Heart left ventricle (tissue), 13 donors: ENCODE measurements around the gene TMEM126B.

Experiments used
- POLR2A ChIP-seq, 2 donors: fragments of 450-650 bp; IDR thresholded peaks; one replicate each; pipeline ENCODE4 v1.6.1; 2017; ENCODE audit warnings: antibody characterized with exemption in 2 of 2, mild to moderate bottlenecking in 2 of 2, moderate library complexity in 2 of 2
- TF ChIP-seq, protein P1 (sequence below), 12 donors: fragments of 200-600 bp; sonication (generic) in 4 of 12; IDR thresholded peaks; one replicate each; pipeline versions ENCODE4 v1.5.0 to v1.8.0; 2018 to 2022; ENCODE audit warnings: antibody characterized with exemption in 12 of 12, mild to moderate bottlenecking in 5 of 12
- donor health status: ischemic (EF 13 %, LVEDD 7.1; RV severe dilation, severe dysfunction).
- donor health status: DM: no; HTN: yes; CAD: no.
- donor health status: DM: no; HTN: no; CAD: no.
- donor health status: ischemic (EF 25% LVEDD 6.9; RV normal size, moderate dysfunction).
- donor health status: ischemic (EF 25% LVEDD 5.7; RV mildly dilated, moderate dysfunction).
- donor health status: ischemic (EF 35%, LVEDD 5.7; RV mildly dilated, moderate dysfunction).
- donor health status: nonischemic (EF 11% LVEDD 7.7; RV severe dilation, severe dysfunction).
- donor health status: DM: yes; HTN: yes; CAD: no.
- donor health status: PGD.
- donor health status: ischemic (EF 29% LVEDD 5.4; RV normal size, mild dysfunction).
- donor health status: nonischemic (EF 23%, LVEDD 6.1; RV moderate dilation, normal function).

DNA sequence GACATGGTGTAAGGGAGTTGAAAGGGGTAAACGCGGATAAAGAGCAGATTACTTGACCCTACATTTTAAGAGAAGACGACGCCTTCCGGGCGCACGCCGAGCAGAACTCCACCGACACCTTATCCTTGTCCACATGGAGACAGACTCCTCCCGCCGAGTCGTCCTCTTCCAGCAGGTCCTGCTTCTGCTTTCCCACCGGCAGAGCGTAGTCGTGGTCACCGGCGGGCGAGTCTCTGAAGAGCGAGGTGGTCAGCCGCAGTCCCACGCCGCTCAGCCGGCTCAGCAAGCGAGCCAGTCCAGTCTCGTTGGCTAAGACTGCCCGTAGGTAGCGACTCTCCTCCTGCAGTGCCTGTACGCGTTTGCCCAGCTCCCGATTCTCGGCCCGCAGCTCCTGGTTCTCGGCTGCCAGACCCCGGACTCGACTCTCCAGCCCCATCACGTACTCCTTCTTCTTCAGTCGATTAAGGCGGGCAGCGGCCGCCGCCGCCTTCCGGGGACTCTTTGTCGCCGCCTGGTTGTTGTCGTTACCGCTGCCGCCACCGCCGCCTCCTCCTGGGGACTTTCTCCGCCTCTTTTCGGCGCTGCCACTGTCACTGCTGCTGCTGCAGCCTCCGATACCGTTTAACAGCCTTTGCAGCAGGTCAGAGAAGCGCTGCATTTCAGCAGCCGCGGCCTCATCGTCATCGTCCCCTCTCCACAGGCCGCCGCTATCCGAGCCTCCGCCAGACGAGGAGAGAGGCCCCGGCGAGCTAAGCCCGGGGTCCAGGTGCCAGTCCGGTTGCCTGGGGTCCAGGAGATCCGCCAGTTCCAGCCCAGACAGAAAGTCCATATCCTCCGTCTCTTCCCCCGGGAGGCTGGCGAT lies 35.6 kb downstream of the TMEM126B start:
- TF ChIP-seq, protein P1, sequence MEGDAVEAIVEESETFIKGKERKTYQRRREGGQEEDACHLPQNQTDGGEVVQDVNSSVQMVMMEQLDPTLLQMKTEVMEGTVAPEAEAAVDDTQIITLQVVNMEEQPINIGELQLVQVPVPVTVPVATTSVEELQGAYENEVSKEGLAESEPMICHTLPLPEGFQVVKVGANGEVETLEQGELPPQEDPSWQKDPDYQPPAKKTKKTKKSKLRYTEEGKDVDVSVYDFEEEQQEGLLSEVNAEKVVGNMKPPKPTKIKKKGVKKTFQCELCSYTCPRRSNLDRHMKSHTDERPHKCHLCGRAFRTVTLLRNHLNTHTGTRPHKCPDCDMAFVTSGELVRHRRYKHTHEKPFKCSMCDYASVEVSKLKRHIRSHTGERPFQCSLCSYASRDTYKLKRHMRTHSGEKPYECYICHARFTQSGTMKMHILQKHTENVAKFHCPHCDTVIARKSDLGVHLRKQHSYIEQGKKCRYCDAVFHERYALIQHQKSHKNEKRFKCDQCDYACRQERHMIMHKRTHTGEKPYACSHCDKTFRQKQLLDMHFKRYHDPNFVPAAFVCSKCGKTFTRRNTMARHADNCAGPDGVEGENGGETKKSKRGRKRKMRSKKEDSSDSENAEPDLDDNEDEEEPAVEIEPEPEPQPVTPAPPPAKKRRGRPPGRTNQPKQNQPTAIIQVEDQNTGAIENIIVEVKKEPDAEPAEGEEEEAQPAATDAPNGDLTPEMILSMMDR (IDR thresholded peaks at IDR 0.05): peak; percentile 41 to 79 (median 64)
- TF ChIP-seq POLR2A (IDR thresholded peaks at IDR 0.05): no peak
